Activated CD8-positive, alpha-beta T cell treated with anti-CD3 and anti-CD28 coated beads for 36 hours (primary cell): Measurements from ENCODE around the gene ZNF644. TPM values are rescaled to one million over a fixed set of nuclear protein-coding genes. Genes with fewer than 3 reads are reported as not detected.

ENCODE experiments used
- ATAC-seq: fragments of 200-7000 bp; cut with Tn5 transposase; one replicate; pipeline ENCODE4 v1.10.0; 2021; ENCODE audit warnings: mild to moderate bottlenecking, moderate library complexity
- CTCF ChIA-PET: fragments of 350-600 bp; sonication (Branson Sonifier 250); formaldehyde crosslinking; loops from one replicate; lab custom pipeline; 2021; ENCODE audit warnings: antibody characterized with exemption; lab: Charles Lee
- POLR2A ChIA-PET: fragments of 350-600 bp; sonication (Branson Sonifier 250); formaldehyde crosslinking; loops from one replicate; lab custom pipeline; 2021; ENCODE audit warnings: antibody characterized with exemption; lab: Charles Lee
- DNase-seq: peaks from one replicate; pipeline ENCODE4 v3.0.0-alpha.2; 2020
- H3K27ac Mint-ChIP-seq: one replicate; pipeline ENCODE4 v1.8.0; 2021; ENCODE audit warnings: mild to moderate bottlenecking, mixed read lengths
- H3K27me3 Mint-ChIP-seq: one replicate; pipeline ENCODE4 v1.8.0; 2021; ENCODE audit warnings: mixed read lengths
- H3K36me3 Mint-ChIP-seq: one replicate; pipeline ENCODE4 v1.8.0; 2021; ENCODE audit warnings: low read depth, mixed read lengths
- H3K4me1 Mint-ChIP-seq: one replicate; pipeline ENCODE4 v1.8.0; 2021; ENCODE audit warnings: low read depth, mixed read lengths
- H3K4me3 Mint-ChIP-seq: one replicate; pipeline ENCODE4 v1.8.0; 2021; ENCODE audit warnings: mild to moderate bottlenecking, moderate library complexity, mixed read lengths
- H3K9me3 Mint-ChIP-seq: one replicate; pipeline ENCODE4 v1.8.0; 2021; ENCODE audit warnings: mixed read lengths
- CTCF ChIP-seq: fragments of 200-600 bp; IDR thresholded peaks from one replicate; pipeline ENCODE4 v1.8.0; 2022; ENCODE audit warnings: antibody characterized with exemption, mild to moderate bottlenecking
- intact Hi-C: fragments of 100-400 bp; cut with micrococcal nuclease; formaldehyde crosslinking; loops from one replicate; pipeline ENCODE4 v1.10.0; 2022
- total RNA-seq, 2 experiments: library from RNA; stranded (reverse); gene quantifications; one replicate each; pipeline ENCODE4 v1.2.3, GENCODE V29; 2021

The ZNF644 gene
- total RNA-seq, 2 experiments from 2014 or later, result 43.4 to 44.9 TPM

DNA sequence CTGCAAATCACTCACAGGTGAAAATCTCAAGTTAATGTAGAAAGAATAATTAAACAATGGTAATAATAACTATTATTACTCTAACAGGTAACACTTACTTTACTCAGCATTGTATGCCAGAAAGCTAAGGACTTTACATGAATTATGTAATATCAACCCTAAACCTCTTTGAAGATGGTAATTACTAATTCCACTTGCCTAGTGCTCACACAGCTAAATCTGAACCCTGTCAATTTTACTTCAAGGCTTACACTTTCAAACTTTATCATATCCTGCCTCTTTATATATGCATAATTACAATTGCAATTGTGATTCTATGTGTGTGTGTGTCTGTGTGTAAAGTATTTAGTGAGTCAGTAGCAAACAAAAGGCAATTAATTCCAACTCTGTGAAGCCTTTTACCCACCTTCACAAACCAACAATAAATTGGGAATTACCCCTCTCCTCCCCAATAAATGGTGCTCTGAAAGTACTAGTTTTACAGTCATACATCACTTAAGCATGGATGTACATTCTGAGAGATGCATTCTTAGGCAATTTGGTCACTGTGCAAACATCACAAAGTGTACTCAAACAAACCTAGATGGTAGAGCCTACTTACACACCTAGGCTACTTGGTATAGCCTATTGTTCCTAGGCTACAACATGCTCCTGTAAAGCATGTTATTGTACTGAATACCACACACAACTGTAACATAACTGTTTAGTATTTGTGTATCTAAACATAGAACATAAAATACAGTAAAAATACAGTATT is 5.9 kb downstream of the ZNF644 start:
- ATAC-seq (peak; percentile 38), DNase-seq (no peak)
- POLR2A ChIA-PET, result no interaction called here
- peaks cover 2% of the 10 kb centered on the region for H3K9me3 Mint-ChIP-seq
- intact Hi-C loops, result no loop called here
- H3K4me1 Mint-ChIP-seq, result peaks cover 79% of the 10 kb centered on the region
- H3K27me3 Mint-ChIP-seq, result no peaks in the 10 kb centered on the region
- peaks cover 47% of the 10 kb centered on the region for H3K36me3 Mint-ChIP-seq
- CTCF ChIA-PET, result no interaction called here
- H3K4me3 Mint-ChIP-seq, result no peak overlapping the region
- TF ChIP-seq CTCF, result no peak
- peak overlapping the region; percentile 36 for H3K27ac Mint-ChIP-seq

- DNase-seq (no peak), ATAC-seq (no peak)
- ChIA-PET CTCF (no interaction called here), POLR2A (interaction anchor here (0.8 kb wide), 1 partner anchor 18 kb away, joined by 3 read pairs; no protein-coding TSS in a partner anchor)
- H3K27ac Mint-ChIP-seq, result peak overlapping the region; percentile 36
- H3K27me3 Mint-ChIP-seq, result no peaks in the 10 kb centered on the region
- H3K36me3 Mint-ChIP-seq, result peaks cover 44% of the 10 kb centered on the region
- intact Hi-C loops, result no loop called here
- H3K4me3 Mint-ChIP-seq, result no peak overlapping the region
- H3K4me1 Mint-ChIP-seq, result peaks cover 80% of the 10 kb centered on the region
- TF ChIP-seq CTCF, result no peak
- H3K9me3 Mint-ChIP-seq, result peaks cover 2% of the 10 kb centered on the region
Observed at GRCh38 chr1:91015358-91015780, 6.5 kb downstream of the ZNF644 start.

GRCh38 chr1:91014475-91014874 is 7.4 kb downstream of the ZNF644 start:
- Mint-ChIP-seq H3K4me3 (no peak overlapping the region), H3K27me3 (no peaks in the 10 kb centered on the region), H3K27ac (no peak overlapping the region), H3K9me3 (peaks cover 2% of the 10 kb centered on the region), H3K36me3 (peaks cover 40% of the 10 kb centered on the region), H3K4me1 (peaks cover 79% of the 10 kb centered on the region)
- intact Hi-C loops, result no loop called here
- no peak for TF ChIP-seq CTCF
- DNase-seq, result no peak
- ChIA-PET CTCF (no interaction called here), POLR2A (interaction anchor here (0.8 kb wide), 1 partner anchor 17 kb away, joined by 3 read pairs; no protein-coding TSS in a partner anchor)
- ATAC-seq, result no peak

- ChIA-PET POLR2A (no interaction called here), CTCF (no interaction called here)
- no peak for TF ChIP-seq CTCF
- peaks cover 34% of the 10 kb centered on the region for H3K36me3 Mint-ChIP-seq
- H3K4me3 Mint-ChIP-seq, result no peak overlapping the region
- H3K27me3 Mint-ChIP-seq, result no peaks in the 10 kb centered on the region
- DNase-seq (no peak), ATAC-seq (no peak)
- H3K9me3 Mint-ChIP-seq, result no peaks in the 10 kb centered on the region
- H3K27ac Mint-ChIP-seq, result no peak overlapping the region
- H3K4me1 Mint-ChIP-seq, result peaks cover 77% of the 10 kb centered on the region
- intact Hi-C loops, result no loop called here
Observed at GRCh38 chr1:91013302-91013701, 8.5 kb downstream of the ZNF644 start.

GRCh38 chr1:91012196-91012595 is 9.6 kb downstream of the ZNF644 start:
- TF ChIP-seq CTCF, result no peak
- ChIA-PET CTCF (no interaction called here), POLR2A (no interaction called here)
- no peaks in the 10 kb centered on the region for H3K9me3 Mint-ChIP-seq
- H3K27me3 Mint-ChIP-seq, result no peaks in the 10 kb centered on the region
- H3K4me1 Mint-ChIP-seq, result peaks cover 76% of the 10 kb centered on the region
- peaks cover 37% of the 10 kb centered on the region for H3K36me3 Mint-ChIP-seq
- DNase-seq (no peak), ATAC-seq (no peak)
- H3K4me3 Mint-ChIP-seq, result no peak overlapping the region
- intact Hi-C loops, result no loop called here
- H3K27ac Mint-ChIP-seq, result peak overlapping the region; percentile 25
